ENCODE data around the gene LRFN2. TPM values are rescaled to one million over a fixed set of nuclear protein-coding genes. Genes with fewer than 3 reads are reported as not detected.

Gene LRFN2
- total and polyA plus RNA-seq, 2 experiments from 2014 or later: 0.29 to 2.5 TPM

DNA sequence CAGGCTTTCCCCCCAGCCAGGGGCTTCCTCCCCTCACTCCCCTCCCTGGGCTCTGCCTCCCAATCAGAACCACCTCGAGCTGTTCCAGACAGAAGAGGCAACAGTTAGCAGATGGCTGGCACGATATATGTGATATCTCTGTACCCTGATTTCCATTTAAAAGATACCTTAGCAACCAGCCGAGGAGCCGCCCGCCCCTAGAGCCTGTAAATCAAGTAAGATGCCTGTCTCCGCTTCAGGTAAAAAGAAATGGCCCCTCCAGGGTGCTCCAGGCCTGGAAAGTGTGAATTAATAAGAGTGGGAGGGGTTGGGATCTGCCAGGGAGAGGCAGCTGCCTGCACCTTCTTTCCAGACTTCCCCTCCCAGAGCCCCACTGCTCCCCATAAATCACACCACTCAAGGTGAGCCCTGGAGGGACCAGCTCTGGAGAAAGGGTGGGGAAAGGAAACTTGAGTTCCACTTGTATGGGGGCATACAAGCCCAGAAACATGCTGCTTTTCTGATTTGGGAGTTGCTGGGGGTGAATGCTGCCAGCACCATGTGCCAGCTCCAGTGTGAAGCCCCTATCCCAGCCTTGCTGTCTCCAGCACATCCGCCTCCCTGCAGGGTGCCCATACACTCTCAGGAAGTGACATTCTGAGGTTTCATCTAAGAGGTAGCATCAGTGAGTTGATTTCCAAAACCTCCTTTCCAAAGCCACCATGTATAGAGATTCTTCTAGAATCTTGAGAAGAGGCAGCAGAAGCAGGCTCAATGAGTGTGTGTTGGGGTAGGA is 148.0 kb downstream of the LRFN2 start:
- no peaks in the 10 kb centered on the region for H3K79me2 ChIP-seq (replicated peaks; ENCODE audit: insufficient read depth)
- H3K4me2 ChIP-seq: no peak overlapping the region
- no peak overlapping the region for H2AFZ ChIP-seq
- H4K20me1 ChIP-seq (replicated peaks; ENCODE audit: insufficient read depth): no peaks in the 10 kb centered on the region
- TF ChIP-seq NANOG (IDR thresholded peaks at IDR 0.05; ENCODE audit: borderline replicate concordance): no peak
- TF ChIP-seq, protein P1, sequence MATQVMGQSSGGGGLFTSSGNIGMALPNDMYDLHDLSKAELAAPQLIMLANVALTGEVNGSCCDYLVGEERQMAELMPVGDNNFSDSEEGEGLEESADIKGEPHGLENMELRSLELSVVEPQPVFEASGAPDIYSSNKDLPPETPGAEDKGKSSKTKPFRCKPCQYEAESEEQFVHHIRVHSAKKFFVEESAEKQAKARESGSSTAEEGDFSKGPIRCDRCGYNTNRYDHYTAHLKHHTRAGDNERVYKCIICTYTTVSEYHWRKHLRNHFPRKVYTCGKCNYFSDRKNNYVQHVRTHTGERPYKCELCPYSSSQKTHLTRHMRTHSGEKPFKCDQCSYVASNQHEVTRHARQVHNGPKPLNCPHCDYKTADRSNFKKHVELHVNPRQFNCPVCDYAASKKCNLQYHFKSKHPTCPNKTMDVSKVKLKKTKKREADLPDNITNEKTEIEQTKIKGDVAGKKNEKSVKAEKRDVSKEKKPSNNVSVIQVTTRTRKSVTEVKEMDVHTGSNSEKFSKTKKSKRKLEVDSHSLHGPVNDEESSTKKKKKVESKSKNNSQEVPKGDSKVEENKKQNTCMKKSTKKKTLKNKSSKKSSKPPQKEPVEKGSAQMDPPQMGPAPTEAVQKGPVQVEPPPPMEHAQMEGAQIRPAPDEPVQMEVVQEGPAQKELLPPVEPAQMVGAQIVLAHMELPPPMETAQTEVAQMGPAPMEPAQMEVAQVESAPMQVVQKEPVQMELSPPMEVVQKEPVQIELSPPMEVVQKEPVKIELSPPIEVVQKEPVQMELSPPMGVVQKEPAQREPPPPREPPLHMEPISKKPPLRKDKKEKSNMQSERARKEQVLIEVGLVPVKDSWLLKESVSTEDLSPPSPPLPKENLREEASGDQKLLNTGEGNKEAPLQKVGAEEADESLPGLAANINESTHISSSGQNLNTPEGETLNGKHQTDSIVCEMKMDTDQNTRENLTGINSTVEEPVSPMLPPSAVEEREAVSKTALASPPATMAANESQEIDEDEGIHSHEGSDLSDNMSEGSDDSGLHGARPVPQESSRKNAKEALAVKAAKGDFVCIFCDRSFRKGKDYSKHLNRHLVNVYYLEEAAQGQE (IDR thresholded peaks at IDR 0.05; ENCODE audit: unreplicated experiment): no peak
- no peak for TF ChIP-seq STAT1 (IDR thresholded peaks at IDR 0.05; ENCODE audit: unreplicated experiment)
- TF ChIP-seq EZH2 (IDR thresholded peaks at IDR 0.05; ENCODE audit: low read depth, unreplicated experiment): no peak
- TF ChIP-seq CREB1 (CRISPR knock-in tag; IDR thresholded peaks at IDR 0.05; ENCODE audit: low read depth): no peak
- TF ChIP-seq, protein P2, sequence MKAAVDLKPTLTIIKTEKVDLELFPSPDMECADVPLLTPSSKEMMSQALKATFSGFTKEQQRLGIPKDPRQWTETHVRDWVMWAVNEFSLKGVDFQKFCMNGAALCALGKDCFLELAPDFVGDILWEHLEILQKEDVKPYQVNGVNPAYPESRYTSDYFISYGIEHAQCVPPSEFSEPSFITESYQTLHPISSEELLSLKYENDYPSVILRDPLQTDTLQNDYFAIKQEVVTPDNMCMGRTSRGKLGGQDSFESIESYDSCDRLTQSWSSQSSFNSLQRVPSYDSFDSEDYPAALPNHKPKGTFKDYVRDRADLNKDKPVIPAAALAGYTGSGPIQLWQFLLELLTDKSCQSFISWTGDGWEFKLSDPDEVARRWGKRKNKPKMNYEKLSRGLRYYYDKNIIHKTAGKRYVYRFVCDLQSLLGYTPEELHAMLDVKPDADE (IDR thresholded peaks at IDR 0.05): no peak
- no peak for TF ChIP-seq JUNB (IDR thresholded peaks at IDR 0.05; ENCODE audit: unreplicated experiment)
- TF ChIP-seq, protein P3, sequence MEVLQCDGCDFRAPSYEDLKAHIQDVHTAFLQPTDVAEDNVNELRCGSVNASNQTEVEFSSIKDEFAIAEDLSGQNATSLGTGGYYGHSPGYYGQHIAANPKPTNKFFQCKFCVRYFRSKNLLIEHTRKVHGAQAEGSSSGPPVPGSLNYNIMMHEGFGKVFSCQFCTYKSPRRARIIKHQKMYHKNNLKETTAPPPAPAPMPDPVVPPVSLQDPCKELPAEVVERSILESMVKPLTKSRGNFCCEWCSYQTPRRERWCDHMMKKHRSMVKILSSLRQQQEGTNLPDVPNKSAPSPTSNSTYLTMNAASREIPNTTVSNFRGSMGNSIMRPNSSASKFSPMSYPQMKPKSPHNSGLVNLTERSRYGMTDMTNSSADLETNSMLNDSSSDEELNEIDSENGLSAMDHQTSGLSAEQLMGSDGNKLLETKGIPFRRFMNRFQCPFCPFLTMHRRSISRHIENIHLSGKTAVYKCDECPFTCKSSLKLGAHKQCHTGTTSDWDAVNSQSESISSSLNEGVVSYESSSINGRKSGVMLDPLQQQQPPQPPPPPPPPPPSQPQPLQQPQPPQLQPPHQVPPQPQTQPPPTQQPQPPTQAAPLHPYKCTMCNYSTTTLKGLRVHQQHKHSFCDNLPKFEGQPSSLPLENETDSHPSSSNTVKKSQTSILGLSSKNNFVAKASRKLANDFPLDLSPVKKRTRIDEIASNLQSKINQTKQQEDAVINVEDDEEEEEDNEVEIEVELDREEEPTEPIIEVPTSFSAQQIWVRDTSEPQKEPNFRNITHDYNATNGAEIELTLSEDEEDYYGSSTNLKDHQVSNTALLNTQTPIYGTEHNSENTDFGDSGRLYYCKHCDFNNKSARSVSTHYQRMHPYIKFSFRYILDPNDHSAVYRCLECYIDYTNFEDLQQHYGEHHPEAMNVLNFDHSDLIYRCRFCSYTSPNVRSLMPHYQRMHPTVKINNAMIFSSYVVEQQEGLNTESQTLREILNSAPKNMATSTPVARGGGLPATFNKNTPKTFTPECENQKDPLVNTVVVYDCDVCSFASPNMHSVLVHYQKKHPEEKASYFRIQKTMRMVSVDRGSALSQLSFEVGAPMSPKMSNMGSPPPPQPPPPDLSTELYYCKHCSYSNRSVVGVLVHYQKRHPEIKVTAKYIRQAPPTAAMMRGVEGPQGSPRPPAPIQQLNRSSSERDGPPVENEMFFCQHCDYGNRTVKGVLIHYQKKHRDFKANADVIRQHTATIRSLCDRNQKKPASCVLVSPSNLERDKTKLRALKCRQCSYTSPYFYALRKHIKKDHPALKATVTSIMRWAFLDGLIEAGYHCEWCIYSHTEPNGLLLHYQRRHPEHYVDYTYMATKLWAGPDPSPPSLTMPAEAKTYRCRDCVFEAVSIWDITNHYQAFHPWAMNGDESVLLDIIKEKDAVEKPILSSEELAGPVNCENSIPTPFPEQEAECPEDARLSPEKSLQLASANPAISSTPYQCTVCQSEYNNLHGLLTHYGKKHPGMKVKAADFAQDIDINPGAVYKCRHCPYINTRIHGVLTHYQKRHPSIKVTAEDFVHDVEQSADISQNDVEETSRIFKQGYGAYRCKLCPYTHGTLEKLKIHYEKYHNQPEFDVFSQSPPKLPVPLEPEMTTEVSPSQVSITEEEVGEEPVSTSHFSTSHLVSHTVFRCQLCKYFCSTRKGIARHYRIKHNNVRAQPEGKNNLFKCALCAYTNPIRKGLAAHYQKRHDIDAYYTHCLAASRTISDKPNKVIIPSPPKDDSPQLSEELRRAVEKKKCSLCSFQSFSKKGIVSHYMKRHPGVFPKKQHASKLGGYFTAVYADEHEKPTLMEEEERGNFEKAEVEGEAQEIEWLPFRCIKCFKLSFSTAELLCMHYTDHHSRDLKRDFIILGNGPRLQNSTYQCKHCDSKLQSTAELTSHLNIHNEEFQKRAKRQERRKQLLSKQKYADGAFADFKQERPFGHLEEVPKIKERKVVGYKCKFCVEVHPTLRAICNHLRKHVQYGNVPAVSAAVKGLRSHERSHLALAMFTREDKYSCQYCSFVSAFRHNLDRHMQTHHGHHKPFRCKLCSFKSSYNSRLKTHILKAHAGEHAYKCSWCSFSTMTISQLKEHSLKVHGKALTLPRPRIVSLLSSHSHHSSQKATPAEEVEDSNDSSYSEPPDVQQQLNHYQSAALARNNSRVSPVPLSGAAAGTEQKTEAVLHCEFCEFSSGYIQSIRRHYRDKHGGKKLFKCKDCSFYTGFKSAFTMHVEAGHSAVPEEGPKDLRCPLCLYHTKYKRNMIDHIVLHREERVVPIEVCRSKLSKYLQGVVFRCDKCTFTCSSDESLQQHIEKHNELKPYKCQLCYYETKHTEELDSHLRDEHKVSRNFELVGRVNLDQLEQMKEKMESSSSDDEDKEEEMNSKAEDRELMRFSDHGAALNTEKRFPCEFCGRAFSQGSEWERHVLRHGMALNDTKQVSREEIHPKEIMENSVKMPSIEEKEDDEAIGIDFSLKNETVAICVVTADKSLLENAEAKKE (CRISPR knock-in tag; IDR thresholded peaks at IDR 0.05): no peak
- TF ChIP-seq, protein P4, sequence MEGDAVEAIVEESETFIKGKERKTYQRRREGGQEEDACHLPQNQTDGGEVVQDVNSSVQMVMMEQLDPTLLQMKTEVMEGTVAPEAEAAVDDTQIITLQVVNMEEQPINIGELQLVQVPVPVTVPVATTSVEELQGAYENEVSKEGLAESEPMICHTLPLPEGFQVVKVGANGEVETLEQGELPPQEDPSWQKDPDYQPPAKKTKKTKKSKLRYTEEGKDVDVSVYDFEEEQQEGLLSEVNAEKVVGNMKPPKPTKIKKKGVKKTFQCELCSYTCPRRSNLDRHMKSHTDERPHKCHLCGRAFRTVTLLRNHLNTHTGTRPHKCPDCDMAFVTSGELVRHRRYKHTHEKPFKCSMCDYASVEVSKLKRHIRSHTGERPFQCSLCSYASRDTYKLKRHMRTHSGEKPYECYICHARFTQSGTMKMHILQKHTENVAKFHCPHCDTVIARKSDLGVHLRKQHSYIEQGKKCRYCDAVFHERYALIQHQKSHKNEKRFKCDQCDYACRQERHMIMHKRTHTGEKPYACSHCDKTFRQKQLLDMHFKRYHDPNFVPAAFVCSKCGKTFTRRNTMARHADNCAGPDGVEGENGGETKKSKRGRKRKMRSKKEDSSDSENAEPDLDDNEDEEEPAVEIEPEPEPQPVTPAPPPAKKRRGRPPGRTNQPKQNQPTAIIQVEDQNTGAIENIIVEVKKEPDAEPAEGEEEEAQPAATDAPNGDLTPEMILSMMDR (conservative IDR thresholded peaks at IDR 0.05; ENCODE audit: low read depth in 2 of 2): no peak
- TF ChIP-seq POLR2AphosphoS5 (IDR thresholded peaks at IDR 0.05; ENCODE audit: low read depth): no peak
- TF ChIP-seq EZH2phosphoT487 (IDR thresholded peaks at IDR 0.05; ENCODE audit: unreplicated experiment): no peak
- TF ChIP-seq ZNF114 (CRISPR knock-in tag; IDR thresholded peaks at IDR 0.05): no peak
- TF ChIP-seq ZNF331 (CRISPR knock-in tag; IDR thresholded peaks at IDR 0.05; ENCODE audit: low read depth): no peak
- peaks cover 4% of the 10 kb centered on the region for H3K27me3 Mint-ChIP-seq (ENCODE audit: insufficient read depth, low read depth, poor library complexity)
- H3K4me1 ChIP-seq (ENCODE audit: insufficient read depth): 0 out of 2 replicates have a peak, but pooled peaks cover 6% of the 10 kb centered on the region
- no peak overlapping the region for H3K4me3 Mint-ChIP-seq
- no peak overlapping the region for H3K27ac ChIP-seq (ENCODE audit: low read depth)
- no peaks in the 10 kb centered on the region for H3K36me3 ChIP-seq (ENCODE audit: insufficient read depth)
- no peak overlapping the region for H3K27ac Mint-ChIP-seq
- no peak overlapping the region for H3K4me3 ChIP-seq
- H3K4me1 Mint-ChIP-seq: peaks cover 20% of the 10 kb centered on the region
- peak; percentile 35; the same call in 1 of the 3 replicates for ATAC-seq
- peak; percentile 18 for DNase-seq (ENCODE audit: low spot score)
- no peaks in the 10 kb centered on the region for H3F3A ChIP-seq (replicated peaks; ENCODE audit: low read depth)
- no peaks in the 10 kb centered on the region for H3K27me3 ChIP-seq (ENCODE audit: insufficient read depth)
- peaks cover 17% of the 10 kb centered on the region; the same call in 2 of the 3 replicates for H3K36me3 Mint-ChIP-seq (ENCODE audit: low read depth)
- H3K9me2 ChIP-seq (ENCODE audit: insufficient read depth): no peaks in the 10 kb centered on the region
- peaks cover 17% of the 10 kb centered on the region for H3K9me3 Mint-ChIP-seq

Data from GM23338 (cell line).